A673 (cell line): ENCODE data around the gene PMEPA1. TPM values are rescaled to one million over a fixed set of nuclear protein-coding genes. Genes with fewer than 3 reads are reported as not detected.

Experiments
- BruUV-seq: library from RNA; stranded (reverse); fragments of 400-500 nt; replicated peaks from 2 replicates; lab custom pipeline; 2021; lab: Mats Ljungman, UMichigan
- CTCF ChIA-PET: fragments of 300-600 bp; sonication (Branson Sonifier 250); formaldehyde crosslinking; loops from one replicate; lab custom pipeline; 2022; ENCODE audit warnings: antibody characterized with exemption; lab: Charles Lee
- POLR2A ChIA-PET: fragments of 300-600 bp; sonication (Branson Sonifier 250); formaldehyde crosslinking; loops from one replicate; lab custom pipeline; 2022; ENCODE audit warnings: antibody characterized with exemption; ENCODE audit not compliant: low non-redundant PET; lab: Charles Lee
- DNase-seq: peaks from one replicate; pipeline ENCODE4 v3.0.0-alpha.2; 2015; ENCODE audit warnings: low spot score
- H3K27ac ChIP-seq: fragments of 200-600 bp; sonication (generic); 2 replicates; pipeline ENCODE4 v1.5.1; 2016; ENCODE audit warnings: mixed run types, low read depth, mild to moderate bottlenecking, mixed read lengths, antibody characterized with exemption, low read length; ENCODE audit not compliant: poor library complexity, severe bottlenecking
- H3K27me3 ChIP-seq: fragments of 200-600 bp; sonication (generic); replicated peaks from 2 replicates; pipeline ENCODE4 v1.6.1; 2017; ENCODE audit warnings: mixed run types, low read depth, mild to moderate bottlenecking, mixed read lengths, antibody characterized with exemption, low read length; ENCODE audit not compliant: insufficient read depth, poor library complexity
- H3K36me3 ChIP-seq: fragments of 200-600 bp; sonication (generic); 2 replicates; pipeline ENCODE4 v1.6.1; 2016; ENCODE audit warnings: mixed run types, mild to moderate bottlenecking, mixed read lengths, antibody characterized with exemption, low read length; ENCODE audit not compliant: insufficient read depth, poor library complexity, severe bottlenecking
- H3K4me1 ChIP-seq: fragments of 200-600 bp; sonication (generic); 2 replicates; pipeline ENCODE4 v1.6.1; 2017; ENCODE audit warnings: mixed run types, mild to moderate bottlenecking, mixed read lengths, antibody characterized with exemption, low read length; ENCODE audit not compliant: insufficient read depth, poor library complexity, severe bottlenecking
- H3K4me3 ChIP-seq: fragments of 200-600 bp; sonication (generic); 2 replicates; pipeline ENCODE4 v1.5.1; 2016; ENCODE audit warnings: low read depth, mixed run types, mild to moderate bottlenecking, mixed read lengths, low read length; ENCODE audit not compliant: poor library complexity, severe bottlenecking
- H3K9me3 ChIP-seq: fragments of 200-600 bp; sonication (generic); 2 replicates; pipeline ENCODE4 v1.6.1; 2016; ENCODE audit warnings: mixed run types, low read depth, mild to moderate bottlenecking, mixed read lengths, antibody characterized with exemption, low read length; ENCODE audit not compliant: poor library complexity, severe bottlenecking
- CTCF ChIP-seq: fragments of 300-800, 200-600 bp; sonication (generic); conservative IDR thresholded peaks from 2 replicates; pipeline ENCODE4 v1.5.1; 2017; ENCODE audit warnings: low read depth, mild to moderate bottlenecking, antibody characterized with exemption, low read length, moderate library complexity, mixed read lengths
- EZH2 ChIP-seq: fragments of 200-600 bp; sonication (generic); IDR thresholded peaks from 2 replicates; pipeline ENCODE4 v1.6.1; 2017; ENCODE audit warnings: borderline replicate concordance, low read depth, mild to moderate bottlenecking, mixed read lengths, antibody characterized with exemption, low read length; ENCODE audit not compliant: poor library complexity, severe bottlenecking
- intact Hi-C: fragments of 100-400 bp; cut with micrococcal nuclease; formaldehyde crosslinking; loops from one replicate; pipeline ENCODE4 v1.10.0; 2022; ENCODE audit not compliant: unreplicated experiment
- total RNA-seq: library from RNA; stranded (reverse); gene quantifications from 2 replicates; pipeline ENCODE4 v1.2.3, GENCODE V29; 2021

The PMEPA1 gene
- total RNA-seq, 1 experiment from 2014 or later = 9.7 TPM

GRCh38 chr20:57697543-57697942 lies 12.3 kb downstream of the PMEPA1 start:
- Histone ChIP-seq H3K4me1 (peaks cover 4% of the 10 kb centered on the region), H3K4me3 (no peak overlapping the region), H3K36me3 (no peaks in the 10 kb centered on the region), H3K27ac (no peak overlapping the region), H3K9me3 (no peaks in the 10 kb centered on the region), H3K27me3 (no peaks in the 10 kb centered on the region)
- no TSS peak for BruUV-seq
- intact Hi-C loops = no loop called here
- TF ChIP-seq CTCF (no peak), EZH2 (no peak)
- POLR2A ChIA-PET = interaction anchor here (0.6 kb wide), 1 partner anchor 335 kb away, joined by 4 read pairs; no protein-coding TSS in a partner anchor
- CTCF ChIA-PET = no interaction called here
- DNase-seq = no peak

GRCh38 chr20:57696401-57696961 lies 13.3 kb downstream of the PMEPA1 start:
- H3K36me3 ChIP-seq = no peaks in the 10 kb centered on the region
- no peak for DNase-seq
- no peaks in the 10 kb centered on the region for H3K27me3 ChIP-seq
- TF ChIP-seq EZH2 (no peak), CTCF (no peak)
- H3K9me3 ChIP-seq = no peaks in the 10 kb centered on the region
- no TSS peak for BruUV-seq
- no peak overlapping the region for H3K4me3 ChIP-seq
- H3K4me1 ChIP-seq = peaks cover 4% of the 10 kb centered on the region
- intact Hi-C loops = no loop called here
- H3K27ac ChIP-seq = no peak overlapping the region
- ChIA-PET CTCF (no interaction called here), POLR2A (no interaction called here)

- CTCF ChIA-PET = no interaction called here
- Histone ChIP-seq H3K27me3 (no peaks in the 10 kb centered on the region), H3K4me1 (peaks cover 4% of the 10 kb centered on the region), H3K4me3 (no peak overlapping the region), H3K27ac (no peak overlapping the region), H3K9me3 (no peaks in the 10 kb centered on the region), H3K36me3 (no peaks in the 10 kb centered on the region)
- POLR2A ChIA-PET = no interaction called here
- intact Hi-C loops = no loop called here
- no TSS peak for BruUV-seq
- no peak for DNase-seq
- TF ChIP-seq CTCF = no peak
- no peak for TF ChIP-seq EZH2
Measured at GRCh38 chr20:57695940-57696339, 13.9 kb downstream of the PMEPA1 start.
